KOPT-K1 (cell line): Measurements from ENCODE around the gene GRAMD1A.
"Not testable (repeated sequence)": the region's sequence is repeated elsewhere in the genome, so short reads cannot be mapped to it uniquely, and the experiment has no call there.

Experiments used
- H3K27ac ChIP-seq: fragments of 200-600 bp; sonication (generic); 2 replicates; pipeline ENCODE4 v1.5.1; 2016; ENCODE audit warnings: antibody characterized with exemption, mild to moderate bottlenecking, low read depth, low read length; ENCODE audit not compliant: poor library complexity, severe bottlenecking
- H3K36me3 ChIP-seq: fragments of 200-600 bp; sonication (generic); 2 replicates; pipeline ENCODE4 v1.5.1; 2017; ENCODE audit warnings: antibody characterized with exemption, mild to moderate bottlenecking, low read length, moderate library complexity; ENCODE audit not compliant: insufficient read depth
- H3K9me3 ChIP-seq: fragments of 200-600 bp; sonication (generic); 2 replicates; pipeline ENCODE4 v1.5.1; 2017; ENCODE audit warnings: antibody characterized with exemption, low read length, mild to moderate bottlenecking; ENCODE audit not compliant: insufficient read depth, poor library complexity, severe bottlenecking

Gene GRAMD1A

GRCh38 chr19:34999498-35000337 is at the start of gene GRAMD1A:
Gene GRAMD1A (plus strand): TSS chr19:35000323. CDS start chr19:35000479, 156 bp downstream.
- H3K27ac ChIP-seq: peak within 1 kb of the TSS; percentile 87
- peaks cover 5% of the 10 kb centered on the region for H3K9me3 ChIP-seq
- peaks cover 31% of the 10 kb centered on the region for H3K36me3 ChIP-seq

- Histone ChIP-seq H3K27ac (no peak overlapping the region), H3K9me3 (peaks cover 83% of the 10 kb centered on the region), H3K36me3 (peaks cover 35% of the 10 kb centered on the region)
Measured at GRCh38 chr19:34953092-34953491, 47.0 kb upstream of the GRAMD1A start.

DNA sequence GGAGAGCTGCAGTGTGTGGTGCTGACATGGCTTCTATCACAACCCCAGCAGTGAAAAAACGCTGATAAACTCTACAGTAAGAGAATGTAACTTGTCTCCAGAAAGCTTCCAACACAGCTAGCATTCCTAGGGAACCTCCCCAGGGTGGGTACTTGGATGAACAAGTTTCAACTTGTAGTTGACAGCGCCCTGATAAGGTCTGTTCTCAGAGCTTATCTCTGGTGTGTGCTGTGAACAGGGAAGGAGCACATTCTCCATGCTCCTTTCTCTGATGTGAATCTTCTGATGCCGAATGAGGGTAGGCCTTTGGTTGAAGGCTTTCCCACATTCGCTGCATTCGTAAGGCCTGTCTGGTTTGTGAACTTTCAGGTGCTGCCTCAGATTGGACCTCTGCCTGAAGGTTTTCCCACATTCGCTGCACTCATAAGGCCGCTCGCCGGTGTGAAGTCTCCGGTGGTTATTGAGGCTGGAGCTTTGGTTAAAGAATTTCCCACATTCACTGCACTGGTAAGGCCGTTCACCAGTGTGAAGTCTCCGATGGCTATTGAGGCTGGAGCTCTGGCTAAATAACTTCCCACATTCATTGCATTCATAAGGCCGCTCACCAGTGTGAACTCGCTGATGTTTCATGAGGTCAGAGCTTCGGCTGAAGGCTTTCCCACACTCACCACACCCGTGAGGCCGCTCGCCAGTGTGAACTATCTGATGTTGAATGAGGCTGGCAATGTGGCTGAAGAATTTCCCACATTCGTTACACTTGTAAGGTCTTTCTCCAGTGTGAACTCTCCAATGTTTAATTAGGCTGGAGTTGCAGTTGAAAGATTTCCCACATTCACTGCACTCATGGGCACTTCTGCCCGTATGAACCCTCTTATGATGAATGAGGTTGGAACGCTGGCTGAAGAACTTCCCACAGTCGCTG is 42.0 kb upstream of the GRAMD1A start:
- H3K27ac ChIP-seq: no peak overlapping the region
- peaks cover 69% of the 10 kb centered on the region for H3K36me3 ChIP-seq
- H3K9me3 ChIP-seq: peaks cover 95% of the 10 kb centered on the region

DNA sequence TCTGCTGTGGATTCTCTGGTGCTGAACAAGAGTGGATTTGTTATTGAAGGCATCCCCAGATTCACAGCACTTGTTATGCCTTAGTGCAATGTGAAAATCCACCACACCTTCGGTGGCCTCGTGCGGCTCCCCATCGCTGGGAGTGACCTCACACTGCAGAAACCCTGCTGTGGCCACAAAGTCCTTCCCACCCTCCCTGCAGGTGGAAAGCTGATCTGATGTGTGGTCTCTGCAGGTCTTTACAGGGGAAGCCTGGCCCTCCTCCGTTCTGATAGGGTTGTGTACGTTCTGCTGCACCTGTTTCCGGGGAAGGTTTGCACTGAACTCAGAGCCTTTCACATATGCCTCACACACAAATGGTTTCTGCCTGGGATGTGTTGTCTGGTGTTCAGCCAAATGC is 41.1 kb upstream of the GRAMD1A start:
- H3K9me3 ChIP-seq: peaks cover 92% of the 10 kb centered on the region

GRCh38 chr19:34960103-34960805 is 39.9 kb upstream of the GRAMD1A start:
- Histone ChIP-seq H3K9me3 (peaks cover 83% of the 10 kb centered on the region), H3K27ac (no peak overlapping the region), H3K36me3 (peaks cover 63% of the 10 kb centered on the region)

More for the DNA sequence above, 41.1 kb upstream of the GRAMD1A start:
- no peak overlapping the region for H3K27ac ChIP-seq
- H3K36me3 ChIP-seq: peaks cover 69% of the 10 kb centered on the region

DNA sequence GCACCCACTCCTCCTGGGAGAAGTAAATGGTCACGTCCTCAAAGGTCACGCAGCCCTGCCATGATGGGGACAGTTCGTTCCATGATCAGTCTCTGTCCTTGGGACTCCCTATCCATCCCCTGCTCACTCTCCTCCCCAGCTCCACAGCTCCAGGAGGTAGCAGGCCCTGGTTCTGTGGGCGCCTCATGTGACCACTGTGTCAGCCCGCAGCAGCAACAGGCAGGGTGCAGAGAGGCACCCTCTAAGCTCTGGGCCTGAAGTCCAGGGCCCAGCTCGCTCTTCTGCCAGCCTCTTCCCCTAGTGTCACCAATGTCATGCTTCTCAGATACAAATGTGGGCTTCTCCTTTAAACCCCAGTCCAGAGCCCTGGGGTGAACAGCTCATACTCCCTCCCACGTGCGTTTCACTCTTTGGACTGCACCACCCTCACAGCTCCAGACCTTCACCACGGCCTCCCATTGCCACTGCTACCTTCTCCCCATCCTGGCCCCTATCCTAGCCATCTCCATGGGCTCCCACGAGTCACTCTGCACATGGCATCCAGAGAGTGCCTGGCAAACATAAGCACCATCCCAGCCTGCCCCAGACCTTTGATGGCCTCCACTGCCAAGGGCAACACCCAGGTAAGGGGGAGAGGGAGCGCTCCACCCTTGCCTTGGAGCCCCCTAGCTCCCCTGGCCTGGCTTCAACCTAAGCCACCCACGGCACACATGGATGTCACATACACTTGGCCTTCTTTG is 39.0 kb upstream of the GRAMD1A start:
- Histone ChIP-seq H3K36me3 (peaks cover 58% of the 10 kb centered on the region), H3K27ac (peak overlapping the region; percentile 83), H3K9me3 (peaks cover 82% of the 10 kb centered on the region)

DNA sequence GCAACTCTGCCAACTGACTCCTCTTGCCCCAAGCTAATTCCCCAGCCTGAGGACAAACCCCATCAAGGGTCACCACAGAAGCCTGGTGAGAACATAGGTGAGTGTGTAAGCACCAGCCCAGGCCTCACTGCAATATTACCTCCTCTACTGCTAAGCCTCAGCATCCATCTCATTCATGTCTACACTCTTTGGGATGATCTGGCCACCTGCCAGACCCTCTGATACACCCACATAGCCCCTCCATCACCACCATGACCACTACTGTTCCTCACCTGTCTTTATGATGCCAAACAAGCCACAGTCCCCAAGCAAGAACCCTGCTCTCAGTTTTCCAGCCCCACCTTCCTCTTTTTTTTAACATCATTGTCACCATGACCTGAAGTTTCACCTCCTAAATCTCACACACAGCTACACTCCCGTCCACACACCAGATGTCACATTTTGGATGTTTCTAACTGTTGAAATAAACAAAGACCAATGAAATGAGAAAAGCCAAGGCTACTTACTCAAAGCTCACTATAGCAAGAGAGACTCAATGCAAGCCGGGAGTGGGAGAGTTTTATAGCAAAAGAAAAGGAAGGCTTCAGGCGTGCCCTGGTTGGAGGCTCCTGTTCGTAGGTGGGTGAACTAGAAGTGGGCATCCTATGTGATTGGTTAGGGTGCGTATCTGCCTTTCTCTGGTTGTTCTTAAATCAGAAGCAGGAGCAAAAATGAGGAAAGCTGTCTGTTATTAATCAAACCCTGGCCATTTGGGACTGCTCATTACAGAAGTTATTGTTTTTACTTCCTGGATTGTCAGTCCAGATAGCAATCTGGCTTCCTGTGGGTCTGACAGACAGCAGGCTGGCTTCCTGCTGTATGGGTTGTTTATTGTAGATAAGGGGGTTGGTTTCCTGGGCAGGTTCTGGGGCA is 38.1 kb upstream of the GRAMD1A start:
- peak overlapping the region; percentile 83 for H3K27ac ChIP-seq
- H3K36me3 ChIP-seq: peaks cover 48% of the 10 kb centered on the region
- peaks cover 82% of the 10 kb centered on the region for H3K9me3 ChIP-seq

- Histone ChIP-seq H3K27ac (peak overlapping the region; percentile 83), H3K36me3 (peaks cover 39% of the 10 kb centered on the region), H3K9me3 (peaks cover 81% of the 10 kb centered on the region)
Measured at GRCh38 chr19:34962687-34963572, 37.2 kb upstream of the GRAMD1A start.

DNA sequence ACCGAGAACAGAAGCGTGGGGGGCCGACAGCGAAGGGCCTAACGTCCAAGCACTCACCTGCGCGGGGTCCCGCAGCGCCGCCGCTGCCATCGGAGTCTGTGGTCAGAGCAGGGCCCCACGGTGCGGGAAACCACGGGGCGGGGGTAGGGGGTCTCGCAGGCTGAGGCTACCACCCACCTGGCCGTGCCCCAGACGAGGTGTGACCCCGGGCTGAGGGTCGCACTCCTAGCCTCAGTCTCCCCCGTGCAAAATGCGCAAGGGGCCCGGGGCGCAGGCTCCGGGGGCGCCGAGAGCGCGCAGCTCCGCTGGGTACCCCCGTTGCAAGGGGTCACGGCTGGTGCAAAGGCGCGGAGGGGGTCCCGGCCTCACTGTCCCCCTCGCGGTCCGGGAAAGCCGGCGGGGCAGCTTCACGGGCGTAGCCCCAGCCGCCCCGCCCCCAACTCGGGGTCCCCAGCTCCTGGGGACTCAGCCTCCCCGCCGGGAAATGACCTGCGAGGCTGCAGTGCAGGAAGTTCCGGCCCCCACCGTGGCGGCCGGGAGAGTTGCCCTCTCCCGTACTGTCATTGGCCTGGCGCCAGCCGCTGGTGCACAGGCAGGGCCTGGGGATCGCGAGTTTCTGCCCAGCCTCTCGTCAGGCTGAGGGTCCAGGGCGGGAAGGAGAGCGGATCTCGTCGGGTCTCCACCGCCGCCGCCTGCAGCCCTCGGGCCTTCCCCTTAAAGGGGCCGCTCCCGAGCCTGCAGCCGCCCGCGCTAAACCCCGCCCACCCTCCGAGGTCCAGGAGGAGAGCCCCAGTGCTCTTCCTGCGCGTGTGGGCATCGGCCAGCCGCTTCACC is 36.3 kb upstream of the GRAMD1A start, which contains the start of gene ZNF792:
ZNF792 (minus strand) TSS at position 657 of the 834 bp plus-strand sequence; CDS start at position 90, 567 bp downstream.
- H3K9me3 ChIP-seq: peaks cover 81% of the 10 kb centered on the region
- H3K27ac ChIP-seq: peak within 1 kb of the TSS; percentile 83
- H3K36me3 ChIP-seq: peaks cover 31% of the 10 kb centered on the region

DNA sequence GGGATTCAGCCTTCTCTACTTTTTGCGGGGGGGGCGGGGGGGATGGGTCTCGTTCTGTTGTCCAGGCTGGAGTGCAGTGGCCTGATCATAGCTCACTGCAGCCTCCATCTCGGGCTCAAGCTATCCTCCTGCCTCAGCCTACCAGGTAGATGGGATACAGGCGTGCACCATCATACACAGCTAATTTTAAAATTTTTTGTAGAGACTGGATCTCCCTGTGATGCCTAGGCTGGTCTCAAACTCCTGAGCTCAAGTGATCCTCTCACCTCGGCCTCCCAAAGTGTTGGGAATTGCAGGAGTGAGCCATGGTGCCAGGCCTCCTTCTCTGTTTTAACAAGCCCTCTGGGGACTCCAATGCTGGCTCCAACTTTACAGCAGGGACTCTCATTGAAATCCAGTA is 35.5 kb upstream of the GRAMD1A start:
- Histone ChIP-seq H3K36me3 (peaks cover 23% of the 10 kb centered on the region), H3K9me3 (peaks cover 81% of the 10 kb centered on the region), H3K27ac (no peak overlapping the region)

DNA sequence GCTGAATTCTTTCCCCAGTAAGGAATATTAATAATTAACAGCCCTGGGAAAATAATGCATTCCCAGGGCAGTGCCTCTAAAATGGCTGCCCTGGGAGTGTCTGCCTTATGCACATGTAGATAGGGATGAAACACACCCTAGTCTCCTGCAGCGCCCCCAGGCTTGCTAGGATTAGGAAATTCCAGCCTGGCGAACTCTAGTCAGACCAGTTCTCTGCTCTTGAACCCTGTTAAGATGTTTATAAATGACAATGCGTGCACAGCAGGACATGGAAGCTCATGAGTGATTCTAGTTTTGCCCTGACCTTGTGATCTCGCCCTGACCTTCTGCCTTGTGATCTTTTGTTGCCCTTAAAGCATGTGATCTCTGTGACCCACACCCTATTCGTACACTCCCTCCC is 34.6 kb upstream of the GRAMD1A start:
- not testable (repeated sequence) for H3K27ac ChIP-seq
- Histone ChIP-seq H3K36me3 (peaks cover 14% of the 10 kb centered on the region; the same call in 1 of the 2 replicates), H3K9me3 (peaks cover 81% of the 10 kb centered on the region)

DNA sequence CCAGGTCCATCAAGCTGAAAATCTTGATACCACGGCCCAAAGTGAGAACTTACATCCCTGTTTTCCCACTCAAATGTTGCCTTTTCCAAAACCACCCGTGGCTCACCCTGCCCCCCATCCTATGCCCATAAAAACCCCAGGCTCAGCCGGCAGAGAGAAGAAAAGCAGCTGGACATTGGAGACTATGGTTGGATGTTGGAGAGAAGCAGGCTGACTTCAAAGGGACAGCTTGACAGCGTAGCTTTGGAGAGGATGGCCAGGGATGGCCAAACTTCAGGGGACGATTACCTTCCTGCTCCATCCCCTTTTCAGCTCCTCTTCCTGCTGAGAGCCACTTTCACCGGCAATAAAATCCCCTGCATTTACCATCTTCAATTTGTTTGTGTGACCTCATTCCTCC is 32.6 kb upstream of the GRAMD1A start:
- peaks cover 79% of the 10 kb centered on the region for H3K9me3 ChIP-seq
- H3K36me3 ChIP-seq: no peaks in the 10 kb centered on the region
- no peak overlapping the region for H3K27ac ChIP-seq
